Loucy (cell line): ENCODE data around the gene CYP4A22.

ENCODE experiments used
- H2AFZ ChIP-seq: fragments of 200-600 bp; sonication (generic); 2 replicates; pipeline ENCODE4 v1.6.0; 2016; ENCODE audit warnings: antibody characterized with exemption, mild to moderate bottlenecking, low read length, moderate library complexity
- H3F3A ChIP-seq: fragments of 200-600 bp; 2 replicates; pipeline ENCODE4 v1.6.0; 2016; ENCODE audit warnings: antibody characterized with exemption, low read depth, mild to moderate bottlenecking
- H3K27me3 ChIP-seq: fragments of 200-600 bp; sonication (generic); 2 replicates; pipeline ENCODE4 v1.6.1; 2014; ENCODE audit warnings: low read length, mild to moderate bottlenecking; ENCODE audit not compliant: insufficient read depth, poor library complexity, severe bottlenecking
- H3K36me3 ChIP-seq: fragments of 200-600 bp; sonication (generic); 2 replicates; pipeline ENCODE4 v1.6.1; 2016; ENCODE audit warnings: low read length; ENCODE audit not compliant: insufficient read depth
- H3K4me1 ChIP-seq: fragments of 200-600 bp; sonication (generic); 2 replicates; pipeline ENCODE4 v1.5.1; 2014; ENCODE audit warnings: low read length, mild to moderate bottlenecking; ENCODE audit not compliant: insufficient read depth, poor library complexity, severe bottlenecking
- H3K4me2 ChIP-seq: fragments of 200-600 bp; sonication (generic); 2 replicates; pipeline ENCODE4 v1.6.0; 2014; ENCODE audit warnings: antibody characterized with exemption, low read length, low read depth, mild to moderate bottlenecking; ENCODE audit not compliant: poor library complexity, severe bottlenecking
- H3K4me3 ChIP-seq: fragments of 200-600 bp; sonication (generic); 2 replicates; pipeline ENCODE4 v1.5.1; 2014; ENCODE audit warnings: low read length, mild to moderate bottlenecking, mixed read lengths; ENCODE audit not compliant: poor library complexity, severe bottlenecking
- H3K79me2 ChIP-seq: fragments of 200-600 bp; sonication (generic); 2 replicates; pipeline ENCODE4 v1.6.1; 2014; ENCODE audit warnings: low read length; ENCODE audit not compliant: insufficient read depth
- H3K9ac ChIP-seq: fragments of 200-600 bp; sonication (generic); 2 replicates; pipeline ENCODE4 v1.6.0; 2014; ENCODE audit warnings: mild to moderate bottlenecking, low read depth, low read length, moderate library complexity; ENCODE audit not compliant: poor library complexity, severe bottlenecking
- H3K9me2 ChIP-seq: fragments of 200-600 bp; sonication (generic); replicated peaks from 2 replicates; pipeline ENCODE4 v1.6.1; 2016; ENCODE audit warnings: low read depth, low read length, mixed read lengths
- H3K9me3 ChIP-seq: fragments of 200-600 bp; sonication (generic); 2 replicates; pipeline ENCODE4 v1.6.1; 2014; ENCODE audit warnings: mild to moderate bottlenecking, antibody characterized with exemption, low read length, low read depth; ENCODE audit not compliant: insufficient read depth
- H4K20me1 ChIP-seq: fragments of 200-600 bp; sonication (generic); 2 replicates; pipeline ENCODE4 v1.6.0; 2014; ENCODE audit warnings: antibody characterized with exemption, low read length, mild to moderate bottlenecking; ENCODE audit not compliant: insufficient read depth, poor library complexity, severe bottlenecking
- EZH2phosphoT487 ChIP-seq: fragments of 200-600 bp; IDR thresholded peaks from 2 replicates; pipeline ENCODE4 v1.6.1; 2018; ENCODE audit warnings: antibody characterized with exemption, mild to moderate bottlenecking, moderate library complexity, borderline replicate concordance
- TF ChIP-seq, protein P1 (sequence below): fragments of 200-600 bp; sonication (generic); conservative IDR thresholded peaks from 2 replicates; pipeline ENCODE4 v1.5.1; 2014; ENCODE audit warnings: mild to moderate bottlenecking, antibody characterized with exemption, low read length

The CYP4A22 gene

DNA sequence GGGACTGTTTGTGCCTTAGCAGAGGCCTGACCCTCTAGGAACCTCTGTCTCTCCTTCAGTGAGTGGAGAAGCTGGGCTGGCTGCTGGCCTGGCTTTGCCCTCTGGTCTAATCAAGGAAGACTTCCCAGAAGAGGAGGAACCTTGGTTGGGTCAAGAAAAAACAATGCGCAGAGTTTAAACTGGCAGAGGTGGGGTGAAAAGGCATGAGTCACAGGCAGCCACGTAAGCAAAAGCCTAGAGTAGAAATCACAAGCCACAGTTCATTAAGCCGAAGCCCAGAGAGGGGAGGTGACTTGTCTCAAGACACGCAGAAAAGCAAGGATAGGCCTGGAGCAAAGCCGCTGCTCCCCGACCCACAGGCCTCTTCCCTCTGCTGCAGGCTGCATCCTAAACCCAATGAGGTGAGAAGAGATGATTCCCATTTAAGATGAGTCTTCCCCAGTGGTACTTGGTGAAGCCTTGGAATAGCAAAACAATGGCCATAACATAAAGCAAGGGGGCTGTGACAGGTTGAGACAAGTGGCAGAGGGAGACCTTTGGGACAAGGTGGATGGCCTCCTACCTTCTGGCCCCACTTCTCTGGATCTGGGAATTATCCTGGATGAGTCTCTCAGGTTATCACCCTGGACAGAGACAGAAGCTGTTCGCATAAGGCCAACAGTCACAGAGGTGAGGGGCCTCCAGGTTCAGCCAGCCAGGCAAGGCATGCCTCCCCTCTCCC, 44.9 kb downstream of the CYP4A22 start:
- Histone ChIP-seq H3K27me3 (no peaks in the 10 kb centered on the region), H4K20me1 (no peaks in the 10 kb centered on the region), H3K79me2 (no peaks in the 10 kb centered on the region), H3K4me1 (peaks cover 12% of the 10 kb centered on the region), H3K4me2 (no peak overlapping the region), H3K9me3 (no peaks in the 10 kb centered on the region), H3K9me2 (no peaks in the 10 kb centered on the region), H3F3A (no peaks in the 10 kb centered on the region), H2AFZ (no peak overlapping the region), H3K9ac (no peak overlapping the region), H3K36me3 (no peaks in the 10 kb centered on the region), H3K4me3 (no peak overlapping the region)
- TF ChIP-seq, protein P1, sequence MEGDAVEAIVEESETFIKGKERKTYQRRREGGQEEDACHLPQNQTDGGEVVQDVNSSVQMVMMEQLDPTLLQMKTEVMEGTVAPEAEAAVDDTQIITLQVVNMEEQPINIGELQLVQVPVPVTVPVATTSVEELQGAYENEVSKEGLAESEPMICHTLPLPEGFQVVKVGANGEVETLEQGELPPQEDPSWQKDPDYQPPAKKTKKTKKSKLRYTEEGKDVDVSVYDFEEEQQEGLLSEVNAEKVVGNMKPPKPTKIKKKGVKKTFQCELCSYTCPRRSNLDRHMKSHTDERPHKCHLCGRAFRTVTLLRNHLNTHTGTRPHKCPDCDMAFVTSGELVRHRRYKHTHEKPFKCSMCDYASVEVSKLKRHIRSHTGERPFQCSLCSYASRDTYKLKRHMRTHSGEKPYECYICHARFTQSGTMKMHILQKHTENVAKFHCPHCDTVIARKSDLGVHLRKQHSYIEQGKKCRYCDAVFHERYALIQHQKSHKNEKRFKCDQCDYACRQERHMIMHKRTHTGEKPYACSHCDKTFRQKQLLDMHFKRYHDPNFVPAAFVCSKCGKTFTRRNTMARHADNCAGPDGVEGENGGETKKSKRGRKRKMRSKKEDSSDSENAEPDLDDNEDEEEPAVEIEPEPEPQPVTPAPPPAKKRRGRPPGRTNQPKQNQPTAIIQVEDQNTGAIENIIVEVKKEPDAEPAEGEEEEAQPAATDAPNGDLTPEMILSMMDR: no peak
- no peak for TF ChIP-seq EZH2phosphoT487

DNA sequence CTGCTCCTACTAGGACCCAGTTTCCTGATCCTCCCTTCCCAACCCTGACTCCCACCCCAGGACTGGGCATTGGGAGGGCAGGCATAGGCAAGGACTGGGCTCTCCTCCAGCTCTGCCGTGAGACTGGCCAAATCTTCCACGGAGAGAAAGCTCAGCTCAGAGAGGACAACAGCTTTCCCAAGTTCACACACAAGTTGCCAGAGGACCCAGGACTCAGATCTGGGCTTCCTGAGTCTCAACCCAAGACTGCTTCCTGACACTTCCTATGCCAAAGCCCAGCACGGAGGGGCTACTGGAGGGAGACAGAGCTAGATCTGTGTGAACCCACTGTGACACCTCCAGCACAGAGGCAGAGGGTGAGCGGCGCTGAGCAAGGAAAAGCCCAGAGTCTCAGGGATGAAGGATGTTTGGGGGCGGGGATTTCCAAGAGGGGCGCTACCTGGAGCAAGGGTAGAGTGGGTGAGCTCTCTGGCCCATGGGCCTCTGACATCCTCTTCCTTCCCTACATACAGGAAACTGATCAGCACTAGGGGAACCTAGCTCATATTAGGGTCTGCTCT, 45.5 kb downstream of the CYP4A22 start:
- Histone ChIP-seq H3K9me2 (no peaks in the 10 kb centered on the region), H3K4me1 (peaks cover 12% of the 10 kb centered on the region), H3K9me3 (no peaks in the 10 kb centered on the region), H4K20me1 (no peaks in the 10 kb centered on the region), H3K27me3 (no peaks in the 10 kb centered on the region), H3F3A (no peaks in the 10 kb centered on the region), H3K4me2 (no peak overlapping the region), H3K9ac (no peak overlapping the region), H3K36me3 (no peaks in the 10 kb centered on the region), H3K4me3 (no peak overlapping the region), H3K79me2 (no peaks in the 10 kb centered on the region), H2AFZ (no peak overlapping the region)
- no peak for TF ChIP-seq EZH2phosphoT487
- TF ChIP-seq, protein P1: no peak

DNA sequence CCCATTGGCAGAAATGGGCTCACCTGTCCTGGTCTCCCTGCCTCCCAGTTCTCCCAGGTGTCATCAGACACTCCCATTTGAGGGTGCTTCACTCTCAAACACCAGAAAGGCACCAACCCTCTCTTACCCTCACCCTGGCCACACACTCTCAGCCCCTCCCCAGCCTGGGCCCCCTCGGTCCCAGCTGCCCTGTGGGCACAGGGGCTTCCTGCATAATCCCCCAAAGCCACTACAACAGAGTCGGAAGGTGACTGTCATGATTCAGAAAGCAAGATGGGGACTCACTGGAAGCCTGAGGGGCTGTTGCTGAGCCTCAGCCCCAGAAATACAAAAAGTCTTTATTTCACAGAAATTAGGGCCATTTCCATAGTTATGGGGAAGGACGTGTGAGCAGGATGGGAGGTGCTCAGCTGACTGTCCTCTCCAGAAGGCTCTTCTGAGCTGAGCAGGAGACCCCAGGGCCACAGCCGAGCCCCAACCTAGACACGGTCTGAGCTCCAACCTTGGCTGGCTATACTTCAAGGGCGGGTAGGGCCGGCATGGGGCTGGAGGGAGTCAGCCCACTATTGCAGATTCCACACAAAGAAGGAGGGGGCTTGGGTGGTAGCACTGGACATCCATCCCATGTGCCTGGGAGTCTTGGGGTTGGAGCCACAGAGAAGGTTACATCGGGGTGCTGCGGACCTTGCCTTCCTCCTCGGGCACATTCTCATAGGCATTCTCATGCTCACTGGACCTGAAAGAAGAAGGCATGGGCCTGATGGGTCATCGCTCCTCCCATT, 46.3 kb downstream of the CYP4A22 start:
- Histone ChIP-seq H3K27me3 (no peaks in the 10 kb centered on the region), H3K4me2 (no peak overlapping the region), H3K4me1 (peaks cover 10% of the 10 kb centered on the region), H3K79me2 (no peaks in the 10 kb centered on the region), H4K20me1 (no peaks in the 10 kb centered on the region), H3K9me2 (no peaks in the 10 kb centered on the region), H3K9me3 (no peaks in the 10 kb centered on the region), H3K9ac (no peak overlapping the region), H3K36me3 (no peaks in the 10 kb centered on the region), H3F3A (no peaks in the 10 kb centered on the region), H2AFZ (no peak overlapping the region), H3K4me3 (no peak overlapping the region)
- TF ChIP-seq, protein P1: no peak
- TF ChIP-seq EZH2phosphoT487: no peak
